B cell (primary cell): Measurements from ENCODE around the gene FBXO5. TPM values are rescaled to one million over a fixed set of nuclear protein-coding genes. Genes with fewer than 3 reads are reported as not detected.

ENCODE experiments used
- ATAC-seq: fragments of 200-7000 bp; cut with Tn5 transposase; one replicate; pipeline ENCODE4 v1.10.0; 2021; ENCODE audit warnings: low read depth, mild to moderate bottlenecking, moderate number of reproducible peaks, moderate library complexity
- CTCF ChIA-PET: fragments of 350-600 bp; sonication (Branson Sonifier 250); formaldehyde crosslinking; loops from one replicate; lab custom pipeline; 2021; ENCODE audit warnings: antibody characterized with exemption, inconsistent platforms; lab: Charles Lee
- POLR2A ChIA-PET: fragments of 350-600 bp; sonication (Branson Sonifier 250); formaldehyde crosslinking; loops from one replicate; lab custom pipeline; 2021; ENCODE audit warnings: antibody characterized with exemption; lab: Charles Lee
- DNase-seq: peaks from one replicate; pipeline ENCODE4 v3.0.0; 2013
- H2AFZ ChIP-seq: 2 replicates; pipeline ENCODE4 v1.6.1; 2012; ENCODE audit warnings: mild to moderate bottlenecking, low read depth, low read length; ENCODE audit not compliant: insufficient read depth, poor library complexity, severe bottlenecking
- H3K27ac ChIP-seq, 2 donors: 1 replicate in 1 of 2; 2 replicates in 1 of 2; pipeline ENCODE4 v1.5.1; 2012 to 2013; ENCODE audit warnings: low read length in 2 of 2, mild to moderate bottlenecking in 2 of 2, moderate library complexity in 1 of 2
- H3K27me3 ChIP-seq, 4 experiments: fragments of 200-600 bp in 1 of 4; sonication (generic) in 1 of 4; replicated peaks in 1 of 4; 1 replicate in 2 of 4; 2 replicates in 2 of 4; pipeline versions ENCODE4 v1.6.1 to v1.7.0; 2013 to 2016; ENCODE audit warnings: low read length in 3 of 4, mild to moderate bottlenecking in 2 of 4, mixed read lengths in 1 of 4, moderate library complexity in 1 of 4; ENCODE audit not compliant: insufficient read depth in 4 of 4, control insufficient read depth in 3 of 4; ENCODE audit errors: control extremely low read depth in 1 of 4
- H3K36me3 ChIP-seq, 2 experiments: replicated peaks in 1 of 2; 1 replicate in 1 of 2; 2 replicates in 1 of 2; pipeline versions ENCODE4 v1.6.1 to v1.7.1; 2013; ENCODE audit warnings: low read length in 1 of 2; ENCODE audit not compliant: insufficient read depth in 2 of 2, control insufficient read depth in 1 of 2; ENCODE audit errors: control extremely low read depth in 1 of 2, extremely low read depth in 1 of 2
- H3K4me1 ChIP-seq, 2 donors: fragments of 200-600 bp in 1 of 2; sonication (generic) in 1 of 2; 1 replicate in 1 of 2; 2 replicates in 1 of 2; pipeline versions ENCODE4 v1.5.1 to v1.6.1; 2013 to 2017; ENCODE audit warnings: low read length in 2 of 2; ENCODE audit not compliant: control insufficient read depth in 2 of 2, insufficient read depth in 2 of 2
- H3K4me2 ChIP-seq: replicated peaks from 2 replicates; pipeline ENCODE3; 2012; ENCODE audit warnings: mild to moderate bottlenecking, low read depth, low read length; ENCODE audit not compliant: poor library complexity, severe bottlenecking
- H3K4me3 ChIP-seq, 5 experiments: fragments of 200-600 bp in 1 of 5; sonication (generic) in 1 of 5; 1 replicate in 3 of 5; 2 replicates in 2 of 5; pipeline versions ENCODE4 v1.5.1 to v1.7.0; 2011 to 2016; ENCODE audit warnings: low read length in 4 of 5, mild to moderate bottlenecking in 4 of 5, low read depth in 2 of 5, control low read depth in 1 of 5, moderate library complexity in 1 of 5; ENCODE audit not compliant: insufficient read depth in 1 of 5; ENCODE audit errors: control extremely low read depth in 1 of 5, extremely low read depth in 1 of 5
- H3K79me2 ChIP-seq: fragments of 200-600 bp; sonication (generic); one replicate; pipeline ENCODE4 v1.6.0; 2016; ENCODE audit warnings: low read length; ENCODE audit not compliant: control insufficient read depth, insufficient read depth
- H3K9ac ChIP-seq: fragments of 200-600 bp; sonication (generic); 2 replicates; pipeline ENCODE4 v1.6.1; 2017; ENCODE audit warnings: mild to moderate bottlenecking, low read length, moderate library complexity
- H3K9me3 ChIP-seq, 3 donors: one replicate each; pipeline versions ENCODE4 v1.6.1 to v1.7.1; 2013; ENCODE audit warnings: low read length in 2 of 3; ENCODE audit not compliant: control insufficient read depth in 2 of 3, insufficient read depth in 1 of 3; ENCODE audit errors: control extremely low read depth in 1 of 3
- H4K20me1 ChIP-seq: 2 replicates; pipeline ENCODE4 v1.6.0; 2012; ENCODE audit warnings: mild to moderate bottlenecking, low read length; ENCODE audit not compliant: insufficient read depth, control insufficient read depth, poor library complexity, severe bottlenecking
- H3K27ac Mint-ChIP-seq: one replicate; pipeline ENCODE4 v1.8.0; 2021; ENCODE audit warnings: mixed read lengths
- H3K27me3 Mint-ChIP-seq: one replicate; pipeline ENCODE4 v1.8.0; 2021; ENCODE audit warnings: mixed read lengths
- H3K4me1 Mint-ChIP-seq: one replicate; pipeline ENCODE4 v1.8.0; 2021; ENCODE audit warnings: mixed read lengths
- H3K4me3 Mint-ChIP-seq: one replicate; pipeline ENCODE4 v1.8.0; 2021; ENCODE audit warnings: mixed read lengths
- H3K9me3 Mint-ChIP-seq: one replicate; pipeline ENCODE4 v1.8.0; 2022; ENCODE audit warnings: mixed read lengths; ENCODE audit not compliant: insufficient read depth
- EZH2 ChIP-seq: IDR thresholded peaks from 2 replicates; pipeline ENCODE4 v1.6.1; 2012; ENCODE audit warnings: borderline replicate concordance, low read depth, mild to moderate bottlenecking, moderate library complexity, low read length; ENCODE audit not compliant: insufficient read depth, poor library complexity, severe bottlenecking
- WGBS: methylation state at CpG from one replicate; pipeline ENCODE4 v1.1.5; 2013; ENCODE audit warnings: missing lambda C conversion rate; ENCODE audit not compliant: insufficient coverage; 5-methylcytosine and 5-hydroxymethylcytosine counted together
- intact Hi-C: fragments of 100-400 bp; cut with micrococcal nuclease; formaldehyde crosslinking; loops from one replicate; pipeline ENCODE4 v1.10.0; 2022
- polyA plus RNA-seq: library from polyadenylated mRNA; depleted of rRNA; stranded (reverse); fragments of >200 nt; gene quantifications from 2 replicates; pipeline ENCODE4 v1.2.3, GENCODE V29; 2012
- total RNA-seq, 2 donors: library from RNA; stranded (reverse); fragments of 120-200 nt in 1 of 2; gene quantifications; 1 replicate in 1 of 2; 2 replicates in 1 of 2; pipeline versions ENCODE4 v1.2.3 to v1.2.4, GENCODE V29; 2013 to 2022
- TF ChIP-seq, protein P1 (sequence below): fragments of 200-600 bp; IDR thresholded peaks from one replicate; pipeline ENCODE4 v1.8.0; 2022; ENCODE audit warnings: antibody characterized with exemption, mild to moderate bottlenecking

The FBXO5 gene
- total and polyA plus RNA-seq, 2 donors (not counting 1 experiment from before 2014, with no cell fraction given) = 3.9 to 14.6 TPM

DNA sequence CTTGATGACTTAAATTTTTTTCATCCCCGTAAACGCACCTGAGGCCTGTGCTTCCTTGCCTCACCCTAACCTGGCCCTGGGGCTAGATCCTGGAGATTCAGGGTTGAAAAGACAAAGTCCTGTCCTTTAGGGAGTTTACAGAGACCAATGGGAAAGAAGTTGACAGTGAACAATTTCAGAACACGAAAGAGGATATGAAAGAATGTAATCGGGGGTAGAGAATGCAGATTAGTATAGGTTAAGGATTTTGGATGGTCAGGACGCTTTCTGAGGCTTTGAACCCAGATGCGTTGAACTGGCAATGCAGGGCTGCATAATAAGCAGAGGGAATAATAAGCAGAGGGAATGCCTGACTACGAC is 1.7 kb upstream of the FBXO5 start:
- H3K27ac Mint-ChIP-seq = peak overlapping the region; percentile 96
- Histone ChIP-seq H3K4me1 (peaks cover 22 to 32% of the 10 kb centered on the region in 2 donors), H3K27me3 (no peaks in the 10 kb centered on the region), H3K79me2 (peaks cover 66% of the 10 kb centered on the region), H3K9ac (peak overlapping the region; percentile 87), H3K27ac (peak overlapping the region; percentile 85 to 86), H4K20me1 (peaks cover 24% of the 10 kb centered on the region), H3K4me3 (peak overlapping the region in 3 of 5 experiments; percentile 70 to 91 (median 81)), H2AFZ (peak overlapping the region; percentile 84), H3K4me2 (peak overlapping the region; percentile 99), H3K9me3 (no peaks in the 10 kb centered on the region), H3K36me3 (peaks cover 0 to 2% of the 10 kb centered on the region in 2 experiments)
- ATAC-seq (no peak), DNase-seq (peak; percentile 27)
- POLR2A ChIA-PET = no interaction called here
- no peaks in the 10 kb centered on the region for H3K27me3 Mint-ChIP-seq
- WGBS = 2% methylated on average over 5 of the region's 7 CpGs
- intact Hi-C loops = no loop called here
- TF ChIP-seq, protein P1, sequence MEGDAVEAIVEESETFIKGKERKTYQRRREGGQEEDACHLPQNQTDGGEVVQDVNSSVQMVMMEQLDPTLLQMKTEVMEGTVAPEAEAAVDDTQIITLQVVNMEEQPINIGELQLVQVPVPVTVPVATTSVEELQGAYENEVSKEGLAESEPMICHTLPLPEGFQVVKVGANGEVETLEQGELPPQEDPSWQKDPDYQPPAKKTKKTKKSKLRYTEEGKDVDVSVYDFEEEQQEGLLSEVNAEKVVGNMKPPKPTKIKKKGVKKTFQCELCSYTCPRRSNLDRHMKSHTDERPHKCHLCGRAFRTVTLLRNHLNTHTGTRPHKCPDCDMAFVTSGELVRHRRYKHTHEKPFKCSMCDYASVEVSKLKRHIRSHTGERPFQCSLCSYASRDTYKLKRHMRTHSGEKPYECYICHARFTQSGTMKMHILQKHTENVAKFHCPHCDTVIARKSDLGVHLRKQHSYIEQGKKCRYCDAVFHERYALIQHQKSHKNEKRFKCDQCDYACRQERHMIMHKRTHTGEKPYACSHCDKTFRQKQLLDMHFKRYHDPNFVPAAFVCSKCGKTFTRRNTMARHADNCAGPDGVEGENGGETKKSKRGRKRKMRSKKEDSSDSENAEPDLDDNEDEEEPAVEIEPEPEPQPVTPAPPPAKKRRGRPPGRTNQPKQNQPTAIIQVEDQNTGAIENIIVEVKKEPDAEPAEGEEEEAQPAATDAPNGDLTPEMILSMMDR = no peak
- no peak for TF ChIP-seq EZH2
- peak overlapping the region; percentile 96 for H3K4me3 Mint-ChIP-seq
- peaks cover 36% of the 10 kb centered on the region for H3K4me1 Mint-ChIP-seq
- CTCF ChIA-PET = interaction anchor here (1.5 to 1.8 kb wide), 2 partner anchors 16 to 21 kb away, joined by 3 to 4 read pairs; no protein-coding TSS in a partner anchor
- H3K9me3 Mint-ChIP-seq = no peaks in the 10 kb centered on the region
